GM18526 (cell line): ENCODE results near the gene ATXN7.

Experiments
- POLR2A ChIP-seq: IDR thresholded peaks from 3 replicates; pipeline ENCODE4 v1.6.1; 2011; ENCODE audit not compliant: insufficient read length; ENCODE audit errors: extremely low read depth

ATXN7 gene

DNA sequence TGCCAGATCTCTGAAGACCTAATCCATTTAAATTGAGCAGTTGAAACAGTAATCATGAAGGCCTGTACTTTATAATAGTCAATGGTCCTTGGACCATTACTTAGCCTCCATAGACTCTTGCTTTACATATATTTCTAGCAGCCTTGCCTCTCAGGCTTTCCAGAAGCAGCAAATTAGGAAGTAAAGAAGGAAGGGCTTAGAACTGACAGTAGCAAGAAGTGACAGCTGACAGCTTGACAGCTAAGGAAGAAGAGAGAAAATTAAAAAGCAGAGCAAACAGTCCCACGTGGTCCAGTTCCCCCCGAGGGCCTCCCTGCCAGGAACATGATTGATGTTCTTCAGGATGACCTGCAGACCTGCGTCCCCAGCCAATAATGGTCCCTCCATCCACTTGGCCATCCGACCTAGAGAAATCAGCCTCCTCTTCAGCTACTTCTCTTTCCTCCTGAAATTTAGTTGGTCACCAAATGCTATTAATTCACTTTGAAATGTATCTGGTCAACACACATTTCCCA lies 174.6 kb downstream of the ATXN7 start:
- no peak for TF ChIP-seq POLR2A

GRCh38 chr3:64039332-64039731 lies 175.7 kb downstream of the ATXN7 start:
- no peak for TF ChIP-seq POLR2A

GRCh38 chr3:64039981-64040733 lies 176.5 kb downstream of the ATXN7 start:
- no peak for TF ChIP-seq POLR2A

DNA sequence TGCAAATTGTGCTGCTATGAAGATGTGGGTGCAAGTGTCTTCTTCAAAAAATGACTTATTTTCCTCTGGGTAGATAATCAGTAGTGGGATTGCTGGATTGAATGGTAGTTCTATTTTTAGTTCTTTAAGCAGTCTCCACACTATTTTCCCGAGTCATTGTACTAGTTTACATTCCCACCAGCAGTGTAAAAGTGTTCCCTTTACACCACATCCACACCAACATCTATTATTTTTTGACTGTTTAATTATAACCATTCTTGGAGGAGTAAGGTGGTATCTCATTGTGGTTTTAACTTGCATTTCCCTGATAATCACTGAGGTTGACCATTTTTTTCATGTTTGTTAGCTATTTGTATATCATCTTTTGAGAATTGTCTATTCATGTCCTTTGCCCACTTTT lies 179.3 kb downstream of the ATXN7 start:
- no peak for TF ChIP-seq POLR2A

DNA sequence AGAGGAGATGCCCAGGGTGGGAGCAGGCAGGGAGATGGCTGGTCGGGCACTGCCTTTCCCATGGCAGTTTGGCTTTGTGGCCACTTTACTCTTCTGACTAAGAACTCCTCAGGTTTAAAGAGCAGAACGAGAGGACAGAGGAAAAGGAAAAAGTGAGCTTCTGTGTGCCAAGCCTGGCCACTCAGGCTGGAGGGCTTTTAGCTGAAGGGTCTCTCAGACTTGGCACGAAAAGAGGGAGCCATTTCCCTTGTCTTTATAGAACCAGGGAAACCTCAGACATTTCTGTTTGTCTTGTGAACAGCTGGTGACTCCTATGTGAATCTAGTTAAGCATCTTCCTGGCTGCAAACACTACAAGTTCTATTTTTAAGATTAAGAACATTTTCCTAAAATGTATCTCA lies 182.9 kb downstream of the ATXN7 start:
- no peak for TF ChIP-seq POLR2A

DNA sequence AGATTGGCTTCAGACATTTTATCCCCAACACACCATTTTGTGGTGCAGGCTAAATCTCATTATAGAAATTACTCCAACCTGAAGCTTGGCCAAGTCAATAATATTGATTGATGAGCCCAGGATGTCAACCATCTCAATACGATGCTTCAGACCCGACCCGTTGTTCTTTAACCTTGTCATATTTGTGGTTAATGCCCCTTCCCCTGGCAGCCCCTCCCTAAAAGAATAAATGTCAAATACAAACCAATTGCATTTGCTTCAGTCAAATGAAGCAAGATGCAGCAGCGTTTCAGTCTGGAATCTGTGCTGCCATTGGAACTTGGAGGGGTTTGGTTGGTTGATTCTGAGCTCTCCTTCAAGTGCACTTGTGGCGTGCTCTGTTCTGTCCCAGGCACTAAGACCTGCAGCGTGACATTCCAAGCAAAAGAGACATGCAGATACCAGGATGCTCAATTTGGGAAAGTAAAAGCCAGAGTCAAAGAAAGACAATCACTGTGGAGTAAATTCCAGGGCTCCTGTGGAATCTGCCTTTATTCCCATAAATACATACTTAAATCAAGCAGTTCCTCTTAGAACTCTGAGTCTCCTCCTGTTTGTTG lies 183.4 kb downstream of the ATXN7 start:
- TF ChIP-seq POLR2A, result no peak

DNA sequence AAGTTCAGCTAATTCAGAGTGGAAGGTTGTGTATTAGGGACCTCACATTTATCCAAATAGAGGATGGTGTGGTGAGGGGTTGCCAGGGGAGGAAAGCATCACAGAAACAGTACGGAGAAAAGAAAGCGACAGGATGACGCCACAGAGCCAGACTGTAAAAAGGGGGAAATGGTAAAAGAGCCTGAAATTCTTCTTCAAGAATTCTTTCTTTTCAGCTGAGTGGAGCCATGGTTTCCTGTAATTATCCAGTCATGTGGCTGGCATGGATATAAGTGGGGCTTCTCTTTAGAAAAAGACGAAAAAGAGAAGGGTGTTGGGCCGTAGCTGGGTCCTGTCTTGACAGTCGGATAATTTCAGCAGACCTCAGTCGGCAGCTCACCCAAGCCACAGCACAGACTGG lies 184.1 kb downstream of the ATXN7 start:
- TF ChIP-seq POLR2A, result no peak

DNA sequence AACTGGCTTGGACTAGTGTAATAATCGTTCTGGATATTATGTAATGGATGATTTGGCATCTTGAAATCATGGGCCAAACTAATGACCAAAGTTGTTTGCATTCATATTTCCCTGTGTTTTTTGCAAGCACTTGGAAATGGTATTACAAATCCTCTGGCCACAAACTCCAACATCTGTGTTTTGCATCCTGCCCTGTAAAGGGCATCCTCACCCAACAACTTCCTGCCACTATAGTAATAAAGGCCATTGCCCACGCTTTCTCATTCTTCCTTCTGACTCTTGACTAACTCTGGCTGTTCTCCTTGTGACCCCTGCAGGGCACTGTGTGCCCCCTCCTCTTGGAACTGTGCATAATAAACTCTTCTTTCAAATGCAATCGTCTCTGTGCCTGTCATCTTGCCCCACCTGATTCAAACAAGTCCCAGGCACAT lies 185.0 kb downstream of the ATXN7 start:
- no peak for TF ChIP-seq POLR2A

DNA sequence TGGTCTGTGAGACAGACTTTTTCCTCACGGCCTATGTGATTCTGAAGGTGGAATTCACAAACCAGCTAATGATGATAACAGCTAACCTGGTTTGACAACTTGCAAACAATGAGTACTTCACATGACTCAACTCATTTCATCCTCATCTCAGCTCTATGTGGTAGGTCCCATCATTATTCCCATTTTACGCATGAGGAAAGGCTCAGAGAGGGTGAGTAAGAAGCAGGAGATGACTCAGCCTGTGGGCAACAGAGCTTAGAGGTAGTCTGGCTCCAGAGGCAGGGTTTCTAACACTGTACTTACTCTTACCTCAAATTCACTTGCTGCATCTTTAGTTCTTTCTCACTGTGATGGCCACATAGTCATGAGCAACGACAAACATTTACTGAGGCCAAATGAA lies 185.5 kb downstream of the ATXN7 start:
- TF ChIP-seq POLR2A, result no peak

DNA sequence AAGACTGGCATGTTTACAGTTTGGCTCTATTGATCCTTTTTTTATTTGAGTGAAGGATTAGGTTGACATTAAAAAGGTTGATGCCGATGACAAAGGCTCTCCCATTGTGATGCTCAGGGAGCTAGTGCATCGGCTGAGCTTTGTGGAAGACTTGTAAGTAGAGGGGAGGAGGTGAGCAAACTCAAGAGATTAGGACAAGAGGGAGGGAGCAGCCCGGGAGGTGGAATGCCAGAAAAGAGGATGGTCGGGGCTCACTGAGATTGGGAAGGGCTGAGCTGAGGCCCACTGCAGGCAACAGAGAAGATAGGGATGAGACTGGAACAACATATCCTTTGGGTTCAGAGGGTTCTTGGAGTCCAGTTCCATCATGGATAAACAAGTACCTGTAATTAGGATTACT lies 186.2 kb downstream of the ATXN7 start:
- TF ChIP-seq POLR2A, result no peak
